HG02623 (cell line): ENCODE data around the gene AKR1B15.
"Not testable (repeated sequence)": the region's sequence is repeated elsewhere in the genome, so short reads cannot be mapped to it uniquely, and the experiment has no call there.

Source experiments
- ATAC-seq: cut with Tn5 transposase; IDR thresholded peaks from one replicate; pipeline ENCODE4 v1.9.1; 2021; ENCODE audit warnings: moderate library complexity; ENCODE audit not compliant: unreplicated experiment

Gene AKR1B15

GRCh38 chr7:134558370-134558769 lies 9.5 kb downstream of the AKR1B15 start:
- no peak for ATAC-seq

- ATAC-seq: not testable (repeated sequence)
Observed at GRCh38 chr7:134561616-134562015, 12.7 kb downstream of the AKR1B15 start.

- no peak for ATAC-seq
Observed at GRCh38 chr7:134562136-134562535, 13.2 kb downstream of the AKR1B15 start.

- not testable (repeated sequence) for ATAC-seq
Observed at GRCh38 chr7:134563398-134563749, 14.5 kb downstream of the AKR1B15 start.

DNA sequence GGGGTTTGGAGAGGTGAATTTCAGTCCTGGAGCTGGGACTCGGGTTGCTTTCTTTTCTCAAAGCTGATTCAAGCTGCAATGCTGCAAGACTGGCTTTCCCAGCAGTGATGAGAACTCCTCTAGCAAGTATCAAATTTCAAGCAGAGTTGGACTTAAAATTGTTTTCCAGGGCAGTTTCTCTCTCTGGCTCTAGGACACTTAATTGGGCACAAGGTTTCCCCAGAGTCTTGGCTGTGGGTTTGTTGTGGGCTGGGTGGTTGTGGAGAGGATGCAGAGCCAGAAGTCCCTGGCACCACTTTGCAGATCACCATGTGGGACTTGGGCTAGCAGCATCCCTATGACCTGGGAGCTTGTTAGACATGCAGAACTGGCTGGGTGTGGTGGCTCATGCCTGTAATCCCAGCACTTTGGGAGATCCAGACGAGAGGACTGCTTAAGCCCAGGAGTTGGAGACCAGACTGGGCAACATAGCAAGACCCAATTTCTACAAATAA lies 16.8 kb downstream of the AKR1B15 start:
- no peak for ATAC-seq

- ATAC-seq: no peak
Observed at GRCh38 chr7:134567368-134567767, 18.5 kb downstream of the AKR1B15 start.

DNA sequence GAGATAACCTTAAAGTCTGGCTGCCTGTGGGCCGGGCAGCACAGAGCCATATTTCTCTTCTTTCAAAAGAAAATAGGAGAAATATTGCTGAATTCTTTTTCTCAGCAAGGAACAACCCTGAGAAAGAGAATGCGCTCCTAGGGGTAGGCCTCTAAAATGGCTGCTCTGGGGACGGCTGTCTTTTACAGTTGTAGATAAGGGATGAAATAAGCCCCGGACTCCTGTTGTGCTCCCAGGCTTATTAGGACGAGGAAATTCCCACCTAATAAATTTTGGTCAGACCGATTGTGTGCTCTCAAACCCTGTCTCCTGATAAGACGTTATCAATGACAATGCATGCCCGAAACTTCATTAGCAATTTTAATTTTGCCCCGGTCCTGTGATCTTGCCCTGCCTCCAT lies 21.1 kb downstream of the AKR1B15 start:
- ATAC-seq: not testable (repeated sequence)

DNA sequence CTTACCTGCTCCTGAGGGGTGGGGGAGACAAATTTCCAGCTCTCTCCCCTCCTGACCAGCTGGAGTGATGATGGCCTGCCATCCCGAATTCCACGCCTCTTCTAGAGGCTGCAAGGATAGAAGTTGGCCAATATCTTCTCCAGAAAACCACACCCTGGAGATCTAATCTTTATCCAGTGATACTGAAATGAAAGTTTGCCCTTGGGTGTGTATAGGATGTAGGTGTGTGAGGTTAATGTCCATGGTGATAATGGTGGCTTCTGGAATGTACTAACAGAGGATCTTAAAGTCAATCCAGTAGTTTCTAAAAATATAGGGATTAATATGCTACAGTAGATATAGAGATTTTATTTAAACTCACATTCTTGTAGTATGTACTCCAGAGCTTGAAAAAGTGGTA lies 22.2 kb downstream of the AKR1B15 start:
- no peak for ATAC-seq

GRCh38 chr7:134571746-134572461 lies 23.0 kb downstream of the AKR1B15 start:
- ATAC-seq: no peak

GRCh38 chr7:134574322-134574721 lies 25.4 kb downstream of the AKR1B15 start:
- no peak for ATAC-seq

GRCh38 chr7:134584290-134584689 lies 35.4 kb downstream of the AKR1B15 start:
- no peak for ATAC-seq

GRCh38 chr7:134585897-134586296 lies 37.0 kb downstream of the AKR1B15 start:
- no peak for ATAC-seq

DNA sequence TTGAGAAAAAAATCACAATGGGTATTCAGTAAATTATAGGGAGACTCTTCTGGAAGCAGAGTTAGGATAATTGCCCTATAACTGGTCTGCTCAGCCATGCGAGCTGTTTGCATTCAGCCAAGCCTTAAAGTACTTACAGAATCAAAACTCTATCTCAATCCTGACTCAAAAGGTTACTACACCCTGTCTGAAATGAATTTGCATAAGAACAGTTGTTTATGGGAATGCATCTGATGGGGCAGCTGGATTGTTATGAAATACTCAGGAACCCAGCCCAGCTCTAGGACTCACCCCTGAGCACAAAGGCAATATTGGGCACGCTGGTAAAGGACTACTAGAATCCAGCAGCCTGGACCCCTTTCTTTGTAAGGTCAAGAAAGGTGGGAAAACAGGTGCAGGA lies 38.8 kb downstream of the AKR1B15 start:
- ATAC-seq: no peak

DNA sequence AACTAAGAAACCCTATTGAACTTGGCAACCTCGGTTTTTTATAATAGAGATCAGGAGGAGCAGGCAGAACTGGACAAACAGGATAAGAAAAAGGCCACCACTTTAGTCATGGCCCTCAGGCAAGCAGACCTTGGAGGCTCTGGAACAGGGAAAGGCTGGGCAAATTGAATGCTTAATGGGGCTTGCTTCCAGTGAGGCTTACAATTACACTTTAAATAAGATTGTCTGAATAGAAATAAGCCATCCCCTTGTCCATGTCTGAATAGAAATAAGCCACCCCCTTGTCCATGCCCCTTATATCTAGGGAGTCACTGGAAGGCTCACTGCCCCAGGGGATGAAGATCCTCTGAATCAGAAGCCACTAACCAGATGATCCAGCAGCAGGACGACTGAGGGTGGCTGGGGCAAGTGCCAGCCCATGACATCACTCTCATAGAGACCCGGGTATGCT lies 40.6 kb downstream of the AKR1B15 start:
- ATAC-seq: no peak

GRCh38 chr7:134593530-134594392 lies 44.9 kb downstream of the AKR1B15 start:
- ATAC-seq: no peak

DNA sequence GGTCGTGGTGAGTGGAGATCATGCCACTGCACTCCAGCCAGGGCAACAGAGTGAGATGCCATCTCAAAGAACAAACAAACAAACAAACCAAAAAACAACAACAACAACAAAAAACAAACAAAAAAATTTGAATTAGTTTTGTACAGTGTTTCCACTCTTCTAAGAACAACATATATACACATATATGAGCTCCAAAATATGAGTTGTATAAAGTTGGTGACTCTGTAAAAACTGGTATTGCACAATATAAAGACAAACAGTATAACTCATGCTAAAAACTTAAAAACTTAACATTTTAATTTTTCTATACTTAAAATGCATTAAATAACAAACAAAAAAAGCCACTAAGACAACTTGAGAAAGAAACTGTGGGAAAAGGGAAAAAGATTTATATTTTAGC lies 46.0 kb downstream of the AKR1B15 start:
- ATAC-seq: no peak

- ATAC-seq: no peak
Observed at GRCh38 chr7:134599371-134599770, 50.5 kb downstream of the AKR1B15 start.

- ATAC-seq: no peak
Observed at GRCh38 chr7:134601459-134601858, 52.5 kb downstream of the AKR1B15 start.

GRCh38 chr7:134602881-134603451 lies 54.1 kb downstream of the AKR1B15 start:
- ATAC-seq: no peak

- ATAC-seq: peak; percentile 77
Observed at GRCh38 chr7:134605978-134606923, 57.3 kb downstream of the AKR1B15 start.
